Measurements from ENCODE around the gene FRMD7.

- TF ChIP-seq STAT5B (CRISPR knock-in tag; IDR thresholded peaks at IDR 0.05) (no peak), CREB1 (IDR thresholded peaks at IDR 0.05) (no peak), CREB1 (CRISPR knock-in tag; IDR thresholded peaks at IDR 0.05) (no peak), CTCF (CRISPR knock-in tag; IDR thresholded peaks at IDR 0.05) (no peak), SUZ12 (IDR thresholded peaks at IDR 0.05; ENCODE audit: low read depth, low read length) (no peak), HNF4G (IDR thresholded peaks at IDR 0.05; ENCODE audit: borderline replicate concordance, low read depth, low read length) (no peak), HNF4G (CRISPR knock-in tag; IDR thresholded peaks at IDR 0.05; ENCODE audit: borderline replicate concordance, low read depth) (no peak), PITX1 (CRISPR knock-in tag; IDR thresholded peaks at IDR 0.05) (no peak), CEBPB (IDR thresholded peaks at IDR 0.05; ENCODE audit: borderline replicate concordance, low read depth, low read length) (no peak), KDM1A (CRISPR knock-in tag; IDR thresholded peaks at IDR 0.05) (no peak), REST (IDR thresholded peaks at IDR 0.05; ENCODE audit: borderline replicate concordance in 1 of 2, low read depth in 1 of 2, low read length in 2 of 2) (no peak)
- TF ChIP-seq, protein P1, sequence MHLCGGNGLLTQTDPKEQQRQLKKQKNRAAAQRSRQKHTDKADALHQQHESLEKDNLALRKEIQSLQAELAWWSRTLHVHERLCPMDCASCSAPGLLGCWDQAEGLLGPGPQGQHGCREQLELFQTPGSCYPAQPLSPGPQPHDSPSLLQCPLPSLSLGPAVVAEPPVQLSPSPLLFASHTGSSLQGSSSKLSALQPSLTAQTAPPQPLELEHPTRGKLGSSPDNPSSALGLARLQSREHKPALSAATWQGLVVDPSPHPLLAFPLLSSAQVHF (CRISPR knock-in tag; IDR thresholded peaks at IDR 0.05): no peak
- TF ChIP-seq, protein P2, sequence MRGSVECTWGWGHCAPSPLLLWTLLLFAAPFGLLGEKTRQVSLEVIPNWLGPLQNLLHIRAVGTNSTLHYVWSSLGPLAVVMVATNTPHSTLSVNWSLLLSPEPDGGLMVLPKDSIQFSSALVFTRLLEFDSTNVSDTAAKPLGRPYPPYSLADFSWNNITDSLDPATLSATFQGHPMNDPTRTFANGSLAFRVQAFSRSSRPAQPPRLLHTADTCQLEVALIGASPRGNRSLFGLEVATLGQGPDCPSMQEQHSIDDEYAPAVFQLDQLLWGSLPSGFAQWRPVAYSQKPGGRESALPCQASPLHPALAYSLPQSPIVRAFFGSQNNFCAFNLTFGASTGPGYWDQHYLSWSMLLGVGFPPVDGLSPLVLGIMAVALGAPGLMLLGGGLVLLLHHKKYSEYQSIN (CRISPR knock-in tag; IDR thresholded peaks at IDR 0.05; ENCODE audit: borderline replicate concordance): no peak
Measured at GRCh38 chrX:132101206-132101605, 26.6 kb downstream of the FRMD7 start.
